ELR (cell line): Measurements from ENCODE around the gene ASAP2.

ENCODE experiments used
- DNase-seq: peaks from one replicate; pipeline ENCODE4 v3.0.0-alpha.2; 2015; ENCODE audit warnings: low read depth

ASAP2 gene

DNA sequence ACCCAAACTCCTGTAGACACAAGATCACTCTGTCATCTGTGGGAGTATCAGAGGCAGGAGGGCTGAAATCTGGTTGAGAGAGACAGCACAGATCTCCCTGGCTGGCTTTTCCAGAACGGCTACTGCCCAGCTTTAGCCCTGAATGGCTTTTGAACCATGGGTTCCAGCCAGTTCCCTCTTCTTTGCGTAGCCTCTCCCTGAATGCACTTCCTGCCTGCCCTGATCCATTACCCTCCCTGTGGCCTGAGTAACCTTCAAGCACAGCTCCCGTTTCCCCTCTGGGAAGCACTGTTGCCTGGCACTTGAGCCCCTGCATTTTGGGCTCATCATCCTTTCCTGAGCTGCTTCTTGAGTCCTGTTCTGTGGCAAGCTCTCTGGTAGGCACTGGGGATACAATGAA, 68.8 kb downstream of the ASAP2 start:
- no peak for DNase-seq

DNA sequence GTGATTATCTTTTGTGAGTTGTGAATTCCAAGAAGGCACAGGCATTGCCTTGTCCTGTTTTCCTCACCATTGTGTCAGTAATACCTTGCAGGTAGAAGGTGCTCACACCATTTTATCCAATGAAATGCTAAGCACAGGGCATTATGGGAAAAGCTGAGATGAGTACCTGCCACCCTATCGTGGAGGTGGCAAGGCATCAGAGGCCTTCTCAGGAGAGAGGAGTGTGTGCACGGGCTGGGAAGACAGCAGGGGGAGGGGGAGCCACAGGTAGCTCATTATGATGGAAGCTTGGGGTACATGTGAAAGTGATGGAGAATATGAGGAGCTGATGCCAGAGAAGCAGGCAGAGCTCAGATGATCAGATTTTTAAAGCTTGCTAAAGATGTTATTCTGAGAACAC, 69.5 kb downstream of the ASAP2 start:
- DNase-seq: no peak

DNA sequence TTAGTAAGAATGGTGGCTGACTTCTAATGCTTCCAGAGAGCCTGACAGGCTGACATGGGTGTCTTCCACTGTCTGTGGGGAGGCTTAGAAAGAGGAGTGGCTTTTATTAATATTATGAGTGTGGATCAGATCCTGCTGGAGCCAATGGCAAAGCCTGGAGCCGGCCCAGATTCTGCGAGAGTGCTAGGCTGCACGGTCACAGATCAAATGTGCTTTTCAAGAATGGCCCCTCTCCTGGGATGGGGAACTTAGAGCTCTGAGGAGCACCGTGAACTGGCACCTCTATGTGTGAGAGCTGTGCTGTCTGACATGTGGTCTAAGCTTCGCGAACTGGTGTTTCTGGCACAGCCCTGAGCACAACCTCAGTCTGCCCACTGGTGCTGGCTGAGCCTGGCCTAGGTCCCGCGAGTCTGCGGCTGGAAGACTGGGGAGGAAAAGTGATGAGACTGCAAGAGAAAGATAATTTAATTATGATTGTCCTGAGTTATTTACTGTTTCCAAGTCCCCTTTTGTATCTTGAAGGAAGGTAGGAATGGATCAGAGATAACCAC, 70.4 kb downstream of the ASAP2 start:
- DNase-seq: no peak

DNA sequence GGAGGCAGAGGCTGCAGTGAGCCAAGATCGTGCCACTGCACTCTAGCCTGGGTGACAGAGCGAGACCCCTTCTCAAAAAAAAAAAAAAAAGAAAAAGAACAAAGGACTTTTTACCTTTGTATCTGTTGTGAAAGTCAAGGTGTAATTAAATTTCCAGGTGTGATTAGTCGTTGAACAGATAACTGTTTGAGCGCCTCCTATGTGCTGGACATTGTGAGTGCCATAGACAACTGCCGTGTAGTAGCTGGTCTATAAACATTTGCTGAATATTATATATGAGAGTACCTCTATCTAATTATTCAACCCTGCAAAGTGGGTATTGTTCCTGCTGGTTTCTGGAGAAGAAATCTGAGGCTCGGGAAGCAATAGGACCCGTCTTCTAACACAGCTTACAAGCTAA, 71.8 kb downstream of the ASAP2 start:
- DNase-seq: no peak

DNA sequence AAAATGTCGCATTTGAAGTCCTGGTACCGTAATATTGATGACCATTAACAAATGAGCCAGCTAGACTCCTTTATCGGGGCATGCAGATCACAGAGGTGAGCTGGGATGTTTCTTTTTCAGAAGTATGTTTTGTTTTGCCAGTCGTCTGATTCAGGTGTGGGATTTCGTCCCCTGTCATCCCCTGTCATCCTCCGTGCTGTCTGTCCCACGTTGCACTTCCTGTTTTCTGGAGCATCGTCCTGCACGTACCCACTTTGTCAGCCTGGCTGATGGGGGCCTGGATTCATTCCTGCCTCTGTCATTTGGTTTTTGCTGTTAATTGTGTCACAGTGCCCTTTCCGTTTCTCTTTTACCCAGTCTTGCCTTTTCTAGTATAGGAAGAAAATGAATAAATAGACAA, 72.8 kb downstream of the ASAP2 start:
- no peak for DNase-seq

DNA sequence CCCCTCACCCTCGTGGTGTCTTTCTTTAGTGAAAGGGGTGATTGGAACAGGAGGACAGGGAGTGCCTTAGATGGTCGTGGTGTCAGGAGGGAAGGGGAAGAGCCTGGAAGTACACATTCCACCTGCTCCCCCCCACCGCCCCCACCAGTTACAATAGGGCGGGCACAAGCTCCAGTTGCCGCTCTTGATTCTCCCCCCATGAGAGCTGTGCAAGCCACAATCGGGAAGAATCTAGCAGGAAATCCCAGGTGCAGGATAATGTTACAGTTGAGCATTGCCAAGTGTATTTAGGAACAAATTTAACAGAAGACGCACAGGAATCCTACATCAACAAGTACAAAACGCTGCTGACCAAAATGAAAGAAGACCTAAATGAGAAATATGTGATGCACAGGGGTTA, 73.6 kb downstream of the ASAP2 start:
- DNase-seq: no peak

DNA sequence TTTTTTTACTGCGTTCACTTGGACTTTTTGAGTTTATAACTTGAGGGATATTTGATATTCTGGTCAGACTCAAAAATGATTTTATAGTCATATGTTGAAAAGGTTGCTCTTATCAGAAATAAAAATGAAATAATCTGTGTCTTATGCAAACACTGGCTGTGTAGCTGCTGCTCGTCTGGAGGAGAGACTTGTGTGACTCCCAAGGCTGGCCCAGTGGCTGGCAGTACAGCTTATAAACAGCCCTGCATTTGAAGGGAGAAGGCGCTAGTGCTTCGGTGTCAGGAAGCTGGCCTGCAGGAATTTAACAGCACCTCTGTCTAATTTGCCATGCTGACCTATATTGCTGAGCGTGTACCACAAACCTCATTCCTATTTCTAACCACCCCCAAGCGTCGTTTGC, 74.5 kb downstream of the ASAP2 start:
- no peak for DNase-seq

DNA sequence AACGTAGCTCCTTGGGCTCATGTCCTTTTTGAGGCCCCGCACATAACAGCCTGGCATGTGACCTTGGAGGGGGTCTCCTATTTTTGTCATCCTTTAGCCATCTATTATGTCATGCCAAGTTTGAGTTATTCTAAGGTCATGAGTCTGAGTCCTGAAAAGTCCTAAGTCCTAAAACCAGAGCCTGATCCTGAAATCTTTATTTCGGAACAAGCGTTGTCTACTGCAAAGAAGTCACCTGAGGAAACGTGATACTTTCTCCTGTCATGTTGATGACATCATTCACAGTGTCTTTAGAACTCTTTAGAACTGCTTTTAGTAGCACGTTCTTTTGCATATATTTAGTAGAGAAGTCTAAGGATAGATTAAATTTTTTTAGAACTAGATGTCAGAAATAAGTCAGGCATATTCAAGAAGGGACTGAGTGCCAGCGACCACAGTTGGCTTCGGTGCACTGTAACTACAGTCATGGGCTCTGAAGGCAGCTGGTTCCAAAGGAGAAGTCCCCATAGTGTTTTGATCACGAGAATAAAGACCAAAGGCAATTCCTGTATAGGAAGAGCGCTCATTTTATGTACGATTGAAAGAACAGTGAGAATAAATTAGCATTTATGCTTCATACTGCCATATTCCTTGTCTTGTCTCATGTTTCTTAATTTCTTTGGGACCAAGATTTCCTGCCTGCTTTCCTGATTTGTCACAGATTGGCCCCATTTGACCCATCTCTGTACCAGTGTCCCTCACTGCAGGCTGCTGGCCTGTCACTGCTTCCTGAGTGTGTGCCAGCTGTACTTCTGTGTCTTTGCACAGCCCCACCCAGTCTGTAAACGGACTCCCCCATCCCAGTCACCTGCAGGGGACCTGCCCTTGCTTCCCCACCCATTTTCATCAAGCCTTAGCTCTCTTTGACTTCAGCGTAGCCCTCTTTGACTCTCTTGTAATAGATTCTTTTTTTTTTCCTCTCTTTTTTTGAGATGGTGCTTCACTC, 75.8 kb downstream of the ASAP2 start:
- no peak for DNase-seq

DNA sequence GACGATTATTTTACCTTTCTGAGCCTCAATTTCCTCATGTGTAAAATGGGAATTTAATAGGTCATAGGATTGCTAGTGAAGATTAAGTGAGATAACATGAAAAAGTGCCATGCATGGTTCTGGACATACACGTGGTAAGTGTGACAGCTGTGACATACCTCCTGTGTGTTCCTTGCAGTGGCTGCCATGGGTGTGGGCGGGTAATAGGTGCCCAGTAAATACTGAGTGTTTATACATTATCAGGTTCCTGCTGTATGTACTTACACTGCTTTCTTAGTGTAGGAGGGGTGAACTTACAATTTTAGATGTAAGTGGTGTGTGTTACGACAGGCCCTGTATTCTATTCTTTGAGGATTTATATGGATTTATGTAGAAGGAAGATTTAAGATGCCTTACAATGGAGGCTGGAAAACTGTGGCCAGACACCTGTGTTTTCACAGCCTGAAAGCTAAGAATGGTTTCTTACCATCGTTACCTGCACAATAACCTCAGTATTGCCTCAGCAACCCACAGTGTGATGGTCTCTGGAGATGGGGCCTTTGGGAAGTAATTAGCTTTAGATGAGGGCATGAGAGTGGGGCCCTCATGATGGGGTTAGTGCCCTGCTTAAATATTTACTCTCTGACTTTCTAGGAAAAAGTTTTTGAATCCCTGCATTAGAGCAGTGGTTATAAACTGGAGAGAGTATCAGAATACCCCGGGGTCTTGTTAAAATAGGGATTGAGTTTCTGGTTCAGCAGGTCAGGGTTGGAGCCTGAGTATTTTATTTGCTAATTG, 78.1 kb downstream of the ASAP2 start:
- no peak for DNase-seq

DNA sequence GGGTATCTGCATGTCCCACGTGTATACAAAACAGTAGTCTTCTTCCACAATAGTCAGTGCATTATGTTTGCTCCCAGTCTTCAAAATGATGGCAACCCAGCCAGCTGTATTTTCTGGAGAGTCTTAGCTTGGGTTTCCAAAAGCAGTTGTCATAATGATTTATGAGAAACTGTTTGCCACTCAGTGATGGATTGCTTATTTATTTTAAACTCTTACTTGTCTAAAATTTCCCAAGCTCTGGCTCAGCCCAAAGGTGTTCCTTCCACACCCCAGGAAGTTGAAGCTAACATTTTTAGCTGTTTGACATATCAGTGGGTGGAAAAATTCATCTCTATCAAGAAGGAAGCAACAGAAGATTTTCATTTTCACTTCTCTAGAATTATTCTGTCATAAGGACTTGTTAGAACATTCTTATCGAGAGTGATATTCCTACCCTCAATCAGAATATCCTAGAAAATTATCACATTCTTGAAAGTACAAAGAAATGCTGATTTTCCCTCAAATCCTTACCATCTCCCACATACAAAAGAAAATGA, 78.8 kb downstream of the ASAP2 start:
- DNase-seq: no peak

DNA sequence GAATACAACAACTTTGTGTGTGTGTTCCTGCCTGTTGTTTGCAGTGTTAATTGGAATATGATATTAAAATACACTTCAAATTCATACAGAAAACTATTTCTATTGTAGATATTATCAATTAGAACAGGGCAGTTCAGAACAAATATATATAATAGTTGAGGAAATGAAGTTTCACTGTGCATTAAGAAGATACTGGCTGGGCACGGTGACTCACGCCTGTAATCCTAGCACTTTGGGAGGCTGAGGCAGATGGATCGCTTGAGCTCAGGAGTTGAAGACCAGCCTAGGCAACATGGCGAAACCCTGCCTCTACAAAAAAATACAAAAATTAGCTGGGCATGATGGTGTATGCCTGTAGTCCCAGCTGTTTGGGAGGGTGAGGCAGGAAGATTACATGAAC, 79.3 kb downstream of the ASAP2 start:
- peak; percentile 40 for DNase-seq

DNA sequence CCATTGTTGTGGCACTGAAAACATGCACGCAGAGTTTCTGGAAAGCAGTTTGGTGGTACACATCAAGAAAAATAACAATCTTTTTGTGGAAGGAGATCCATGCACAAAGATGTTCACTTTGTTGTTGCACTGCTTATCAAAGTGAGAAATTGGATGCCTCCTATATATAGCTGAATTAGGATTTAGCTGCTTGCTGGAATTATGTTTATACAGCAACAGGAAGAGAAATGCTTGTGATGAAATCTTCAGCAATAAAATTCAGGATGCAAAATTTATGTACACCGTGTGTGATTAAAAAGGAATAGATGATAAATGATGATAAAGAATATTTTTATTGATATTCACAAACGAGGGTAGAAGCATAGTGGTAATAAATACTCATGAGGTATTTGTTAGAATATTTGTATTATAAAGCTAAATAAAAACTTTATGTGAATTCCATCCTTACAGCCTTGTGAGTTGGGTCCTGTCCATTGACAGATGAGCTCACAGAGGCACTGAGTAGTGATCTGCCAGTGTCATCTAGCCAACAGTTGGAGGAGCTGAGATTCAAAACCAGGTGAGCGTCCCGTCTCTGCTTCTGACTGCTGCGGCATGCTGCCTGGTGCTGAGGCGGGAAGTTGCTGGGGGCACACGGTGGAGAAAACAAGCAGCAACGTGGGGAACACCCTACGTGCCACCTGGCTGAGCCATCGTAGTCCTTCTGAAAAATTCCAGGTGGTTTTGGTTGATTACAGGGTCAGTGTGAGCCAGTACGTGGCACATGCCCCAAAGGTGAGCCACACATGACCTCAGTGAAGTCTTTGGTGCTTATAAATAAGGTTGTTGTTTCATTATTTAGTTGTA, 80.2 kb downstream of the ASAP2 start:
- peak; percentile 49 for DNase-seq

DNA sequence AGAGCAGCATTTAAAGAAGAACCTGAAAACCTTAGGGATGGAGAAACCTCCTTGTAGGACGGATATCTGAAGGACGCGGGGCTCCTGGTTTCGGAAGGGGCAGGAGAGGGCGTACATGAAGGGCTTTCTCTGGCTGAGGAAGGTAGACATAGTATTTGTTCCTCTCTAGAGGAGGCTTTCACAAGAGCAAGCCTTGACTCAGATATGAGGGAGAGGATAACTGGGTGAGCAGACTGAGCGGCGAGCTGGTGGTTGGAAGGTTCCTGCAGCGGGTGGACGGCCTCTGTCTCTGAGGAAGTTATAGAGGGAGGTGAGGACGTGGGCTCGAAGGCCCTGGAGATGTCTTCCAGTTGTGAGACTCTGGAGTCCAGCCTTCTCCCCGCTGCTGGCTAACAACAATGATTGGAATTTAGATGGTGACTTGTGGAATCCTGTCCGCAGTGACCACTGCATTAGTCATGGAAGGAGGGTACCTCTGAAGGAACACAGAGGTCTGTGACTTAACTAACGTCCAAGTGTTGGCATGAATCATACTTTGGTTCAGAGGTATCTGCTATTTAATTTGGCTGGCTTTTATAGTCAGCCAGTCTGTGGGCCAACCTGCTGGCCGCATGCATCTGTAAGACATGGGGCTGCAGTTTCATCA, 80.9 kb downstream of the ASAP2 start:
- peak; percentile 99 for DNase-seq

DNA sequence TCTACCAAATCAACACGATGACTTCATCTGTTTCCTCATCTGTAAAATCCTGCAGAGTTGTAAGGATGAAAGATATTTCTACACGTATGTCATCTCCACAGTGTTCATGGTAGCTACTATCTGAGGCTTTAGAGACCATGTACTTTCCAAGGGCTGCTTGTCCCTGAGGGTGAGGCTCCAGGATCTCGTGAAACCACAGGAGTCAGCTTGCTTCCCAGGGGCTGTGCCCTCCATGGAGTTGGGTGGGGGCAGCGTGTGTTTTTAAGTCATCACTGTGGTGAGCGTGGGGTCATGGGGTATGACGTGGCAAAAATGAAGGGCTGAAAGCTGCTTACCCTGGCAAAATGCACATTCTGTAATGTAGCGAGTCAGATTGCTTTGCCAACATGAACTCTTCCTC, 81.6 kb downstream of the ASAP2 start:
- DNase-seq: peak; percentile 96

DNA sequence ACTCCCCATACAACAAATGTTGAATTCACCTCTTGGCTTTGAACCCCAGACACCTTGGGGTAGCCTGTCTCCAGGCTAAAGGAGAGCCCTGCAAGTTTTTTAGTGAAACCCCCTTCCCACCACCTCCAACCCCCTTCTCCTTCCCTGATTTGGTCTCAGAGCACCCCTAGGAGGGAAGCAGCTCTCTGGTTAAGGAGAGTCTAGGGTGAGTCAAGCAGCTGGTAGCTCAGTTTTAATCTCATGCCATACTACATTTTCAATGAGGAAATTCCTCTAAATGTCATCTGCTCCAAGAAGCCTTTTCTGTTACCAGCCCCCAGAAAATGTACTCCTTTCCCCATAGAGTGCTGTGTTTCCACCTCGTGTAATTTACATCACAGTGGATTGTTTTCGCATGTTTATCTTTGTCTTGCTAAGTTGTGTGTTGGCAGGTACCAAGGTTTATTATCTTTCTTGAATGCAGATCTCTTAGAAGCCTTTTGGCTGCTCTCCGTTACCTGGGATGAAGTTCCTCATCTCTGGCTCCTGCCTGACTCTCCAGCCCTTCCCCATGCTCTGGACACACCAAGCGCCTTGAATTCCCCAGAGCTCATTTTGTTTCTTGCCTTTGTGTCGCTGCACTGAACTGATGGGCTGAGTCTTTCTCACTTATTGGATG, 82.2 kb downstream of the ASAP2 start:
- peak; percentile 53 for DNase-seq

DNA sequence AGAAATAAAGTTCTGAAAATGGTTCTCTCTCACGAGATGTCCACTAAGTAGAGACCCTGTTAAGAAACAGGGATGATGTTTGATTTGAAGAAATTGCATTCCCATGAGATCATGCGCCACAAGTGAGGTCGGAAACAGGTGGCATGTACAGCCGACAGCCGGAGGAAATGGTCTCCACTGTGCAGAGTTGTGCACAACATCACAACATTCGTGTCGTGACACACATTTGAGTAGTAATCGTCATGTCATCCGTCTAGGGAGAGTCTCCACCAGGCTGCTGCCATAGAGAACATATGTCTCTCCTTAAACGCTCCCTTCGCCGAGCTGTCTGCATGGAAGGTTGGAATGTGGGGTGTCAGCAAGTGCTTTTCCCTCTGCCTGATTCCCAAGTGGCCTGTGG, 84.7 kb downstream of the ASAP2 start:
- DNase-seq: no peak

DNA sequence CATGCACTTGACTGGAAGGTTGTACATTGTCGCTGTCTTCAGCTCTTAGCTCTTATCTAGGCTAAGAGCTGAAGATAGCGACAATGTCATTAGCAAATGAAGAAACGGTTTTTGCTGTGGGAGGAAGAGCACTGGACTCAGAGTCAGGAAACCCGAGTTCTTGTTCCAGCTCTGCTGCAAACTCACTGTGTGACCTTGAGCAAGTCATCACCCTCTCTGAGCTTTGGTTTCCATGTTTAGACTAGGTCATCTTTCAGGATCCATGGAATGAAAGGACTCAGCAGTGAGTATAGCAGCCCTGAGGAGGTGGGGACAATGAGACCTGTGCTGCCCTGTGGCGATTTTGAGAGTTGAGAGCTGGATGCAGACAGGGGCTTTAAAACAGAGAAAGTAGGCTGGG, 85.3 kb downstream of the ASAP2 start:
- DNase-seq: no peak

DNA sequence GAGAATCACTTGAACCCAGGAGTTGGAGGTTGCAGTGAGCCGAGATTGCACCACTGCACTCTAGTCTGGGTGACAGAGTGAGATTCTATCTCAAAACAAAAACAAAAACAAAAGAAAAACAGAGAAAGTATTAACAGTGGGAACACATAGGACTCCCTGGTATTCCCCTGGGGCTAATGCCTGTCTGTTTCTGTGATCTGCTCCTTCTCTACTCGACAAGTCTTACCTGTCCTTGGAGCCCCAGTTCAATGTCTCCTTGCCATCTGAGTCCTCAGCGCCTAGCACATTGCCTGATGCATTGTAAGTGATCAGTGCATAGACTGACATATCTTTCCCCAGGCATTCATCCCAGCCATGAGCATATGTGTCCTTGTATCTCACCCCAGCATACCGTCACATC, 85.8 kb downstream of the ASAP2 start:
- DNase-seq: no peak

DNA sequence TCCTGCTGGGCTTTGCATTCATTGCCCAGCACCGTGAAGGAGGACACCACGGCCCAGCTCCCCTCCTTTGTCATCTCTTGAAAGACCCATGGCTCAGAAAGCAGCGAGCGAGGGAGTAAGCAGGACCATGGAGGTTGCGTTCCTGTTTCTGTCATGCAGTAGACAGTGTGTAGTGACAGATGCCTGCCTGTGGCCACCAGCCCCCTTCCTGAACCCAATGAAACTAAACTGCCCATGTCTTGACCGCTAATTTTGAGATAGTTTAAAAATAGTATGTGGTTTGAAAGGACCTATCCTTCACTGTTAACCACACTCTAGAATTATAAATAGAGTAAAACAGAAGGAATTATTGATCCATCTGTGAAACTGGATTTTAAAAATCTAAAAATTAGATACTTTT, 88.2 kb downstream of the ASAP2 start:
- DNase-seq: no peak

DNA sequence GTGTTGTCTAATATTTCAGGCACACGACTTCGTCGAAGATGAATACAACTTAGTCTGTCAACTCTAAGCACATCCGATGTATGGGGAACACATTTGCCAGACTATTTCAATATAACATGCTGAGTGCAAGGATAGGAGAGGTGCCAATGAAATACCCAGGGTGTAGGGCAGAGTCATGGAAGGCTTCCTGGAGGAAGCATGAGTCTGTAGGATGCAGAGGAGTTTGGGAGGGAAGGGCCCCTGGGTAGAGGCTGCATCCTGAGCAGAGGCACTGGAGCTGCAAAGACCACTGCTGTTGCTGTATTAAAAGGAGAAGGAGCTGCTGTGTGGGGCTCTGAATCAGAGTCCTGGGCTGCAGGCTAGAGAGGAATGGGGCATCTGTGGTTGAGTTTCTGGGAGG, 89.9 kb downstream of the ASAP2 start:
- DNase-seq: no peak

DNA sequence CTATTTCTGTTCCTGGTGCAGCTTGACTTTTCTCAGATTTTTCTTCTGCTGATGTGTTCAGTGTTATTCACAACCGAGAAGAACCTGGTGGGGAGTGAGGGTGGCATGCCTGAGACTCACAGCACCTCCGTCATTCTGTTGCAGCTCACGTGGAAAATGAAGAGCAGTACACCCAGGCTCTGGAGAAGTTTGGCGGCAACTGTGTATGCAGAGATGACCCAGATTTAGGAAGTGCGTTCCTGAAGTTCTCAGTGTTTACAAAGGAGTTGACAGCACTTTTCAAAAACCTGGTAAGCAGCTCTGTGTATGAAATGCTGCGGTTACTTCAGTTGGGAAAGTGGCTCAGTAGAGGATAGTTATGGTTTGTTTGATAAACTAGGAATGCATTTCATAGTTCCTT, 90.5 kb downstream of the ASAP2 start:
- DNase-seq: no peak
